Tibial artery (tissue), 4 donors: ENCODE measurements around the gene CHMP4B.

Experiments
- DNase-seq, 2 donors: peaks; one replicate each; pipeline ENCODE4 v3.0.0-alpha.2; 2019
- H3K27ac ChIP-seq, 2 donors: fragments of 200-600 bp; sonication (generic) in 1 of 2; 1 replicate in 1 of 2; 2 replicates in 1 of 2; pipeline ENCODE4 v1.5.1; 2018 to 2019; ENCODE audit warnings: mild to moderate bottlenecking in 1 of 2
- H3K27me3 ChIP-seq, 2 donors: fragments of 200-600 bp; sonication (generic) in 1 of 2; one replicate each; pipeline versions ENCODE4 v1.5.1 to v1.6.0; 2016 to 2019
- H3K36me3 ChIP-seq, 3 donors: fragments of 200-600 bp; sonication (generic) in 2 of 3; one replicate each; pipeline ENCODE4 v1.5.1; 2016 to 2019; ENCODE audit warnings: mild to moderate bottlenecking in 2 of 3
- H3K4me1 ChIP-seq, 4 donors: fragments of 200-600 bp; sonication (generic) in 2 of 4; 1 replicate in 3 of 4; 2 replicates in 1 of 4; pipeline ENCODE4 v1.5.1; 2016 to 2019
- H3K4me3 ChIP-seq, 2 donors: fragments of 200-600 bp; sonication (generic) in 1 of 2; 1 replicate in 1 of 2; 2 replicates in 1 of 2; pipeline ENCODE4 v1.5.1; 2018 to 2019; ENCODE audit warnings: mild to moderate bottlenecking in 2 of 2
- H3K9me3 ChIP-seq, 3 donors: fragments of 200-600 bp; sonication (generic) in 1 of 3; one replicate each; pipeline ENCODE4 v1.5.1; 2016 to 2019
- intact Hi-C: fragments of 100-400 bp; cut with DNase I; formaldehyde crosslinking; loops from one replicate; pipeline ENCODE4 v1.15.0; 2023; ENCODE audit warnings: low total_unique reads
- TF ChIP-seq, protein P1 (sequence below), 2 experiments: fragments of 200-600 bp in 1 of 2; fragments of 450-650 bp in 1 of 2; IDR thresholded peaks; one replicate each; pipeline ENCODE4 v1.5.1; 2017 to 2019; ENCODE audit warnings: antibody characterized with exemption in 2 of 2, mild to moderate bottlenecking in 1 of 2, moderate library complexity in 1 of 2

Gene CHMP4B

DNA sequence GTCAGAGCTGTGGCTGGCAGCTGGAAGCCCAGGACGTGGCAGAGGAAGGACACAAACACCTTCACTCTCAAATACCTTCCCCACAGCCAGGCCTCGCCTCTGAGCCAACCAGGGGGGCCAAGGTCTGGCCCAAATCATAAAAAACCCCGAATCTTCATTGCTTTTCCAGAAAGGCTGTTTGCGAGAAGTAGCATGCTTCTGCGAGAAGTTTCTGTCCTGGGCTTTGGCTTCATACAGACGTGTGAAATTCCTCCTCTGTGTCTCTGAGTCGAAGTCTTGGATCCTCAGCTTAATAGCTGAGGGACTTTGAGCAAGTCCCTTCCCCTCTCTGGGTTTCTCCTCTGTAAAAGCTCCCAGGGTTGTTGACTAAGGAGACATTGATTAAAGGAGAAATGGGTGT, 63.0 kb downstream of the CHMP4B start:
- no peak for DNase-seq
- H3K27me3 ChIP-seq = no peaks in the 10 kb centered on the region
- intact Hi-C loops = no loop called here
- H3K4me3 ChIP-seq = no peak overlapping the region
- no peak overlapping the region for H3K27ac ChIP-seq
- TF ChIP-seq, protein P1, sequence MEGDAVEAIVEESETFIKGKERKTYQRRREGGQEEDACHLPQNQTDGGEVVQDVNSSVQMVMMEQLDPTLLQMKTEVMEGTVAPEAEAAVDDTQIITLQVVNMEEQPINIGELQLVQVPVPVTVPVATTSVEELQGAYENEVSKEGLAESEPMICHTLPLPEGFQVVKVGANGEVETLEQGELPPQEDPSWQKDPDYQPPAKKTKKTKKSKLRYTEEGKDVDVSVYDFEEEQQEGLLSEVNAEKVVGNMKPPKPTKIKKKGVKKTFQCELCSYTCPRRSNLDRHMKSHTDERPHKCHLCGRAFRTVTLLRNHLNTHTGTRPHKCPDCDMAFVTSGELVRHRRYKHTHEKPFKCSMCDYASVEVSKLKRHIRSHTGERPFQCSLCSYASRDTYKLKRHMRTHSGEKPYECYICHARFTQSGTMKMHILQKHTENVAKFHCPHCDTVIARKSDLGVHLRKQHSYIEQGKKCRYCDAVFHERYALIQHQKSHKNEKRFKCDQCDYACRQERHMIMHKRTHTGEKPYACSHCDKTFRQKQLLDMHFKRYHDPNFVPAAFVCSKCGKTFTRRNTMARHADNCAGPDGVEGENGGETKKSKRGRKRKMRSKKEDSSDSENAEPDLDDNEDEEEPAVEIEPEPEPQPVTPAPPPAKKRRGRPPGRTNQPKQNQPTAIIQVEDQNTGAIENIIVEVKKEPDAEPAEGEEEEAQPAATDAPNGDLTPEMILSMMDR (IDR thresholded peaks at IDR 0.05) = no peak
- no peaks in the 10 kb centered on the region for H3K36me3 ChIP-seq
- H3K4me1 ChIP-seq = peaks cover 0 to 13% (median 8%) of the 10 kb centered on the region in 4 donors
- H3K9me3 ChIP-seq = peaks cover 0 to 3% (median 1%) of the 10 kb centered on the region in 3 donors

DNA sequence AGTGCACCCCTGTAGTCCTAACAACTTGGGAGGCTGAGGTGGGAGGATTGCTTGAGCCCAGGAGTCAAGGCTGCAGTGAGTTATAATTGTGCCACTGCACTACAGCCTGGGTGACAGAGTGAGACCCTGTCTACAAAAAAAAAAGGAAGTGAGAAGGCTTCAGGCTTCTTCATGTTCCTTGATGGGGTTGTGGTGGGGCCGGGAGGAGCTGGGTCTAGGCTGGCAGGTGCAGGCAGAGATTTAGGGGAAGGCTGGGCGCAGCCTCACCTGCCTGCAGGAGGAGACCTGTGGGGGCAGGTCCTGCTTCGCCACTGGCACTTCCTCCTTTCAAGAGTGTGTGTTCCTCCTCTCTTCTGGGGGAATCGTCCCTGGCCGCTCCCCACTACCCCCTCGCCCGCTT, 63.9 kb downstream of the CHMP4B start:
- H3K4me1 ChIP-seq = peaks cover 0 to 13% (median 8%) of the 10 kb centered on the region in 4 donors
- no peaks in the 10 kb centered on the region for H3K36me3 ChIP-seq
- no peaks in the 10 kb centered on the region for H3K27me3 ChIP-seq
- H3K27ac ChIP-seq = no peak overlapping the region
- H3K9me3 ChIP-seq = peaks cover 0 to 10% (median 7%) of the 10 kb centered on the region in 3 donors
- TF ChIP-seq, protein P1 (IDR thresholded peaks at IDR 0.05) = no peak
- DNase-seq = no peak
- intact Hi-C loops = no loop called here
- no peak overlapping the region for H3K4me3 ChIP-seq

DNA sequence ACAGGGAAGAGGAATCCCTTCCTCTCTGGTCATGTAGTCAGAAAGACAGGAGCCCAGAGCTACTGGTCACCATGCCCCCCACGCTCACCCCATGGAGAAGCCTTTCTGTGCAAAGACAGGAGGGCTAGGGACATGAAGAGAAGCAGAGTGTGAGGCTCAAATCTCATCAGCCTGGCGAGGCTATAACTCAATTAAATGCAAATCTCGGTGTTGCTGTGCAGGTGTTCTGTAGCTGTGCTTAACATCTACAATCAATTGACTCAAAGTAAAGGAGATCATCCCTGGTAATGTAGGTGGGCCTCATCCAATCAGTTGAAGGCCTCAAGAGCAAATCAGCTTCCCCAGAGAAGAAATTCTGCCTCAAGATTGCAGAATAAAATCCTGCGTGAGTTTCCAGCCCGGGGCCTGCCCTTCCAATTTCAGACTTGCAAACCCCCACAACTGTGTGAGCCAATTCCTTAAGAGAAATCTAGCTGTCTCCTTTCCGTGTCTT, 64.4 kb downstream of the CHMP4B start:
- no peaks in the 10 kb centered on the region for H3K27me3 ChIP-seq
- TF ChIP-seq, protein P1 (IDR thresholded peaks at IDR 0.05) = no peak
- DNase-seq = no peak
- no peak overlapping the region for H3K27ac ChIP-seq
- H3K4me3 ChIP-seq = no peak overlapping the region
- peaks cover 0 to 10% (median 7%) of the 10 kb centered on the region in 3 donors for H3K9me3 ChIP-seq
- H3K4me1 ChIP-seq = peaks cover 0 to 13% (median 8%) of the 10 kb centered on the region in 4 donors
- H3K36me3 ChIP-seq = no peaks in the 10 kb centered on the region
- intact Hi-C loops = no loop called here

DNA sequence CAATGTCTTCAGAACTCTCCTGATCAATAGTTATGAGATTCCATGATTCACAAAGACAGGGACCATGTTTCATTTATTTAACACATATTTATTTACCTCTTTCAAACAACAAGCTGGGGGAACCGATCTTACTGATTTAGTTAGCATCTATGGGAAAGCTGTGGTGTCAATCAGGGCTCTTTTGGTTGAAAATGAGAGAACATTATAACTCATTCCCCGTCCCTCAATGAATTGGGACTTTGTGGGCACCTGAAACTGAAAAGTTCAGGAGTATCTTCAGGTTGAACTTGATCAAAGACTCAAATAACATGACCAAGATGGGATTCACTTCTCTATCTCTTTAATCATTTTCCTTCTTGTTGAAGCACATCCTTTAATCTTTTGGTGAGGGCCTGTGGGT, 67.4 kb downstream of the CHMP4B start:
- no peaks in the 10 kb centered on the region for H3K4me1 ChIP-seq
- no peak overlapping the region for H3K27ac ChIP-seq
- DNase-seq = no peak
- H3K9me3 ChIP-seq = peaks cover 0 to 10% (median 7%) of the 10 kb centered on the region in 3 donors
- H3K4me3 ChIP-seq = no peak overlapping the region
- peaks cover 0 to 6% of the 10 kb centered on the region in 2 donors for H3K27me3 ChIP-seq
- intact Hi-C loops = no loop called here
- H3K36me3 ChIP-seq = no peaks in the 10 kb centered on the region
- TF ChIP-seq, protein P1 (IDR thresholded peaks at IDR 0.05) = no peak

- H3K36me3 ChIP-seq = no peaks in the 10 kb centered on the region
- intact Hi-C loops = no loop called here
- H3K4me1 ChIP-seq = no peaks in the 10 kb centered on the region
- H3K27ac ChIP-seq = no peak overlapping the region
- no peak for DNase-seq
- H3K27me3 ChIP-seq = peaks cover 0 to 6% of the 10 kb centered on the region in 2 donors
- H3K4me3 ChIP-seq = no peak overlapping the region
- peaks cover 0 to 10% (median 7%) of the 10 kb centered on the region in 3 donors for H3K9me3 ChIP-seq
- TF ChIP-seq, protein P1 (IDR thresholded peaks at IDR 0.05) = no peak
Observed at GRCh38 chr20:33880396-33880795, 69.2 kb downstream of the CHMP4B start.

GRCh38 chr20:33881989-33882388, 70.8 kb downstream of the CHMP4B start:
- H3K4me3 ChIP-seq = no peak overlapping the region
- TF ChIP-seq, protein P1 (IDR thresholded peaks at IDR 0.05) = no peak
- no peak for DNase-seq
- H3K27ac ChIP-seq = no peak overlapping the region
- peaks cover 0 to 10% (median 7%) of the 10 kb centered on the region in 3 donors for H3K9me3 ChIP-seq
- H3K27me3 ChIP-seq = peaks cover 0 to 6% of the 10 kb centered on the region in 2 donors
- no peaks in the 10 kb centered on the region for H3K4me1 ChIP-seq
- intact Hi-C loops = no loop called here
- H3K36me3 ChIP-seq = no peaks in the 10 kb centered on the region
